ENCODE measurements around the gene BTNL9.

BTNL9 gene

GRCh38 chr5:181069767-181070491 lies 29.9 kb downstream of the BTNL9 start:
- H3F3A ChIP-seq (ENCODE audit: insufficient read depth), result no peaks in the 10 kb centered on the region
- H3K9me2 ChIP-seq (replicated peaks; ENCODE audit: insufficient read depth, low read length), result no peaks in the 10 kb centered on the region
- H3K4me3 ChIP-seq (ENCODE audit: insufficient read depth, low read length, poor library complexity, severe bottlenecking), result no peak overlapping the region
- H3K4me2 ChIP-seq (ENCODE audit: low read depth, low read length, poor library complexity, severe bottlenecking), result no peak overlapping the region
- H3K27ac ChIP-seq (ENCODE audit: low read depth, low read length), result no peak overlapping the region
- no peak overlapping the region for H2AFZ ChIP-seq (ENCODE audit: low read depth, low read length, severe bottlenecking)
- H3K36me3 ChIP-seq (ENCODE audit: low read length), result no peaks in the 10 kb centered on the region
- TF ChIP-seq EZH2phosphoT487 (conservative IDR thresholded peaks at IDR 0.05; ENCODE audit: low read length) (no peak), CTCF (IDR thresholded peaks at IDR 0.05; ENCODE audit: insufficient read depth, low read length, poor library complexity, severe bottlenecking) (no peak)
- H4K20me1 ChIP-seq (ENCODE audit: low read depth, low read length), result no peaks in the 10 kb centered on the region
- H3K9me3 ChIP-seq (ENCODE audit: insufficient read depth, low read length), result 0 out of 2 replicates have a peak, but pooled peaks cover 4% of the 10 kb centered on the region
- no peak overlapping the region for H3K9ac ChIP-seq (ENCODE audit: low read length)
- no peaks in the 10 kb centered on the region for H3K79me2 ChIP-seq (ENCODE audit: insufficient read depth, low read length)
- no peaks in the 10 kb centered on the region for H3K27me3 ChIP-seq (ENCODE audit: low read length)

- Histone ChIP-seq H3K9ac (ENCODE audit: low read length) (no peak overlapping the region), H3K27ac (ENCODE audit: low read depth, low read length) (no peak overlapping the region), H3K9me2 (replicated peaks; ENCODE audit: insufficient read depth, low read length) (no peaks in the 10 kb centered on the region), H3K36me3 (ENCODE audit: low read length) (no peaks in the 10 kb centered on the region), H3K4me2 (ENCODE audit: low read depth, low read length, poor library complexity, severe bottlenecking) (no peak overlapping the region), H3K9me3 (ENCODE audit: insufficient read depth, low read length) (0 out of 2 replicates have a peak, but pooled peaks cover 4% of the 10 kb centered on the region), H3K79me2 (ENCODE audit: insufficient read depth, low read length) (no peaks in the 10 kb centered on the region), H4K20me1 (ENCODE audit: low read depth, low read length) (no peaks in the 10 kb centered on the region), H3F3A (ENCODE audit: insufficient read depth) (no peaks in the 10 kb centered on the region), H3K4me3 (ENCODE audit: insufficient read depth, low read length, poor library complexity, severe bottlenecking) (no peak overlapping the region), H3K27me3 (ENCODE audit: low read length) (no peaks in the 10 kb centered on the region), H2AFZ (ENCODE audit: low read depth, low read length, severe bottlenecking) (no peak overlapping the region)
- no peak for TF ChIP-seq EZH2phosphoT487 (conservative IDR thresholded peaks at IDR 0.05; ENCODE audit: low read length)
- no peak for TF ChIP-seq CTCF (IDR thresholded peaks at IDR 0.05; ENCODE audit: insufficient read depth, low read length, poor library complexity, severe bottlenecking)
Measured at GRCh38 chr5:181070523-181070922, 30.5 kb downstream of the BTNL9 start.

GRCh38 chr5:181071257-181071656 lies 31.2 kb downstream of the BTNL9 start:
- Histone ChIP-seq H3K9ac (ENCODE audit: low read length) (no peak overlapping the region), H3K9me2 (replicated peaks; ENCODE audit: insufficient read depth, low read length) (no peaks in the 10 kb centered on the region), H3K4me2 (ENCODE audit: low read depth, low read length, poor library complexity, severe bottlenecking) (no peak overlapping the region), H4K20me1 (ENCODE audit: low read depth, low read length) (no peaks in the 10 kb centered on the region), H3K27me3 (ENCODE audit: low read length) (no peaks in the 10 kb centered on the region), H3K36me3 (ENCODE audit: low read length) (no peaks in the 10 kb centered on the region), H3K4me3 (ENCODE audit: insufficient read depth, low read length, poor library complexity, severe bottlenecking) (no peak overlapping the region), H3F3A (ENCODE audit: insufficient read depth) (no peaks in the 10 kb centered on the region), H2AFZ (ENCODE audit: low read depth, low read length, severe bottlenecking) (no peak overlapping the region), H3K9me3 (ENCODE audit: insufficient read depth, low read length) (0 out of 2 replicates have a peak, but pooled peaks cover 2% of the 10 kb centered on the region), H3K27ac (ENCODE audit: low read depth, low read length) (no peak overlapping the region), H3K79me2 (ENCODE audit: insufficient read depth, low read length) (no peaks in the 10 kb centered on the region)
- no peak for TF ChIP-seq EZH2phosphoT487 (conservative IDR thresholded peaks at IDR 0.05; ENCODE audit: low read length)
- no peak for TF ChIP-seq CTCF (IDR thresholded peaks at IDR 0.05; ENCODE audit: insufficient read depth, low read length, poor library complexity, severe bottlenecking)
